ENCODE results near the gene AGXT2. TPM values are rescaled to one million over a fixed set of nuclear protein-coding genes. Genes with fewer than 3 reads are reported as not detected.
A peak's percentile ranks its signal among the peaks of the same experiment; 100 is the strongest.

AGXT2 gene
- total and polyA plus RNA-seq, 9 of the 15 experiments (the other 6 are each of a cell fraction or from before 2014, with no cell fraction given) = not detected

- TF ChIP-seq DEAF1 (CRISPR knock-in tag; IDR thresholded peaks at IDR 0.05) (0 out of 2 replicates have a peak, but pooled peaks have one; percentile 31), ZNF436 (CRISPR knock-in tag; IDR thresholded peaks at IDR 0.05) (no peak), SOX6 (IDR thresholded peaks at IDR 0.05) (0 out of 2 replicates have a peak, but pooled peaks have one; percentile 9), XRCC5 (IDR thresholded peaks at IDR 0.05; ENCODE audit: low read depth, low read length) (peak; percentile 83), ARID2 (IDR thresholded peaks at IDR 0.05) (peak; percentile 27; the same call in 1 of the 2 replicates), TBP (optimal IDR thresholded peaks at IDR 0.05; ENCODE audit: low read depth, low read length) (peak; percentile 27), REST (IDR thresholded peaks at IDR 0.05; ENCODE audit: borderline replicate concordance) (peak; percentile 79; the same call in 1 of the 2 replicates), REST (CRISPR knock-in tag; IDR thresholded peaks at IDR 0.05; ENCODE audit: low read depth) (no peak), MYC (IDR thresholded peaks at IDR 0.05; ENCODE audit: low read depth, low read length) (0 out of 2 replicates have a peak, but pooled peaks have one; percentile 33), MYC (CRISPR knock-in tag; IDR thresholded peaks at IDR 0.05; ENCODE audit: borderline replicate concordance, low read depth) (no peak)
Observed at GRCh38 chr5:35003018-35003957, 44.5 kb downstream of the AGXT2 start (continued).

All from K562 (cell line).